Breast epithelium (tissue), 3 donors: ENCODE measurements around the gene SLC16A12.

Experiments
- CTCF ChIP-seq, 3 donors: fragments of 450-650 bp; IDR thresholded peaks; one replicate each; pipeline ENCODE4 v1.5.1; 2016 to 2017; ENCODE audit warnings: antibody characterized with exemption in 3 of 3, mild to moderate bottlenecking in 3 of 3, moderate library complexity in 3 of 3
- POLR2A ChIP-seq: fragments of 450-650 bp; IDR thresholded peaks from one replicate; pipeline ENCODE4 v1.6.1; 2016; ENCODE audit warnings: antibody characterized with exemption, mild to moderate bottlenecking, moderate library complexity
- POLR2AphosphoS5 ChIP-seq, 3 donors: sonication (generic); formaldehyde crosslinking; IDR thresholded peaks; one replicate each; pipeline ENCODE4 v1.6.1; 2017; ENCODE audit warnings: antibody characterized with exemption in 3 of 3

GRCh38 chr10:89515031-89515841, 20.2 kb downstream of the SLC16A12 start:
- TF ChIP-seq CTCF (IDR thresholded peaks at IDR 0.05) (no peak), POLR2AphosphoS5 (IDR thresholded peaks at IDR 0.05) (no peak), POLR2A (no peak)
